ENCODE measurements around the gene IQCH.
"Not testable (repeated sequence)": the region's sequence is repeated elsewhere in the genome, so short reads cannot be mapped to it uniquely, and the experiment has no call there.

The IQCH gene

DNA sequence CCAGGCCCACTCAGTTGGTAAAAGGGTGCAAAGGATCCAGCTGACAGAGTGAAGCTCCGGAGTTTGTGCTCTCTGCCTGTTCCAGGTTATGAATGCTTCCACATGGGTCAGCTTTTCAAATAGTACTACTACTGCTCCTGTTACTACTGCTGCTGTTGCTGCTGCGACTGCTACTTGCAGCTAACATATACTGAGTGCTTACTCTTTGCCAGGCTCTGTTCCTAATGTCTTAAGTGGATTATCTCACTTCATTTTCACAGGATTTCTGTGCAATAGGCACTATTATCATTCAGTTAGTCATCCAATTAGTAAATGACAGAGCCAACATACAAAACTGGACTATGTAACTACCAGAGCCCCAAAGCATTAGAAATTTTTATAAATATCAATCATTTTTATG is 106.5 kb downstream of the IQCH start:
- DNase-seq: no peak

DNA sequence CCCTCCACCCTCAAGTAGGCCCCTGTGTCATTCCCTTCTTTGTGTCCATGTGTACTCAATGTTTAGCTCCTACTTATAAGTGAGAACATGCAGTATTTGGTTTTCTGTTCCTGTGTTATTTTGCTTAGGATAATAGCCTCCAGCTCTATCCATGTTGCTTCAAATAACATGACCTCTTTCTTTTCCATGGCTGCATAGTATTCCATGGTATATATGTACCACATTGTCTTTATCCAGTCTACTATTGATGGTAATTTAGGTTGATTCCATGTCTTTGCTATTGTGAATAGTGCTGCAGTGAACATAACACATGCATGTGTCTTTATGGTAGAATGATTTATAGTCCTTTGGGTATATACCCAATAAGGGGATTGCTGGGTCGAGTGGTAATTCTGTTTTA is 109.1 kb downstream of the IQCH start:
- not testable (repeated sequence) for DNase-seq

DNA sequence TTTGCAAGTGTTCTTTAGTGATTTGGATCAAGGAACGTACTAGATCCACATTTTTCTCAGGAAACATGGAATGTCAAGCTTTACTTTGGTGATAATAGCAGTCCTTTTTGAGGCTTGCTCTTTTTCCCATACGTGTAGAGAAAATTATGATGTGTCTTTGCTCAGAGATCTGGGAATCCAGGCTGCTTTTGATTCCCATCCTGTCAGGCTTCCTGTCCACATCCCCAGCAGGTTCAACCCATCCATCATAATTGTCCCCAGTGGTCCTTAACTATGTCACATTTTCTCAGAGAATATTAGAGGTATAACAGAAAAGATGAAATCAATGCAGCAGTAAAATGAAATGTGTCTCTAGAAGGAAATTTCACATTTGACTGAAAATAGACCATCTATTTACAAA is 111.4 kb downstream of the IQCH start:
- DNase-seq: no peak

DNA sequence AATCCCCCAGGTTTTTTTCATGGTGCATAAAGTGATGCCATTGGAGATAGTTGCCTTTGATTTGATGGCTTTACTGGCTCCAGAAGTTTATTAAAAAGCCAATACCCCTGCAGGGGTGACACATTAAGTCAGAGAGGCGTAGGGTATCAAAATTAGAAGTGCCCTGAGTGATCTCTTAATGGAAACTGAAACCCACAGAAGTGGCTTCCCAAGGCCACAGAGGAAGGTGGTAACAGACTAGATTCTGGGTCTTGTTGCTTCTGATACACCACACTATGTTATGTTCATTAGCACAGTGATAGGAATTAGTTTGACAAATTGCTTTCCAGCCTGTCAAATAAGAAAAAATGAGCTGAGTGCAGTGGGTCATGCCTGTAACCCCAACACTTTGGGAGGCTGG is 112.3 kb downstream of the IQCH start:
- no peak for DNase-seq

DNA sequence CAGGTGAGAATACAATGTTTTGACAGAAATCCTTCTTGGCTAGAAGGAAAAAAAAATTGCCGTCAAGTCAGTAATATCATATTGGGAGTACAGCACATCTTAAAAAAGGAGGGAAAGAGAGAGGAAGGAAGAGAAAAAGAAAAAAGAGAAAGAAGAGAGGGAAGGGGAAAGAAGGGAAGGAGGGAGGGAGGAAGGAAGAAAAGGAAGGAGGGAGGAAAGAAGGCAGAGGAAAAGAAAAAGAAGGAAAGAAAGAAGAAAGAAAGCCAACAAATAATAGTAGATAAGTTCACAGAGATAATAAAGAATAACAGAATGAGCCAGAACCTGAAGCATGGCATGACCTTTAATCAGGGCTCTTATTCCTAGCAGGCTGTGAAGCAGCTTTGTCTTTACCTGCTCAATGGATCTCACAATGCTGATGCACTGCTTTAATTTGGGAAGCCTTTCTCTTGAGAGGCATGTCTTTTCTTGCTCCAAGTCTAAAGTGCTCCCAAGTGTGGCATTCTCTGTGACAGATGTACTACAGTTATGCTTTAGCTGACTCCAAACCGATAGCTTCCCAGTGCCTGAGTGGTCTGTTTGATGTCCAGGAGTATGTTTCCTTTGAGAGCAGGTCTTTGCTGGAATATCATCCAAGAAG is 114.9 kb downstream of the IQCH start:
- DNase-seq: no peak

DNA sequence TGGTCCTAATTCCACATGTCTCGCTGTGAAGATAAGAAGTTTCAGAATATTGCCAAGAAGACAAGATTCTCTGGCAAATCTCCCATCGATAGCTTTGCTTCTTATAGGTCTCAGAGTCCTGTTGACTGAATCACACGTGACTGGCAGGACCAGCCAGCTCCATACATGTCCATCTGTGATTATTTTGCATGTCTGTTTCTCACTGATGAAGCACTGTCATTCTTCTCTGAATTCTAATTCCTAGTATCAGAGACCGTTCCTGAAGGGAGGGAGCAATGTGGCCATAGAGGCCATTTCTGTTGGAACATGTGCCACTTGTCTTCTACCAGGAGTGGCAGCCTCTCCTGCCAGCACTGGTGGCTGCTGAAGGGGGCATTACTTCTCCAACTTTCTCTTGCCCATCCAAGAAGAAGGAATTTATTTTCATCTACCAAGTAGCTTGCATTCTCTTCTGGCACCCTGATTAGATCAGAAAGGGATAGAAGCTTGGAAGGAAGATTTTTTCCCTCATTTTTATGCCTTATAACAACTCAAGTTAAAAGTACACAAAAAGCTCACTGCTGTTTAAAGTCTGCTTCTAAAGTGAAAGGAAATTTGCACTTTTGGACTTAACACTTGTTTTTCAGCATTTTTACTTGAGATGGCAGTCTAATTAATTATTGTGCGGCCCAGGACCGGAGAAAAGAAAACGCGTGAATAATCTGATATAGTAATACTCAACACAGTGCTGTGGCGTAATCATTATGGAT is 115.8 kb downstream of the IQCH start:
- peak; percentile 92 for DNase-seq

DNA sequence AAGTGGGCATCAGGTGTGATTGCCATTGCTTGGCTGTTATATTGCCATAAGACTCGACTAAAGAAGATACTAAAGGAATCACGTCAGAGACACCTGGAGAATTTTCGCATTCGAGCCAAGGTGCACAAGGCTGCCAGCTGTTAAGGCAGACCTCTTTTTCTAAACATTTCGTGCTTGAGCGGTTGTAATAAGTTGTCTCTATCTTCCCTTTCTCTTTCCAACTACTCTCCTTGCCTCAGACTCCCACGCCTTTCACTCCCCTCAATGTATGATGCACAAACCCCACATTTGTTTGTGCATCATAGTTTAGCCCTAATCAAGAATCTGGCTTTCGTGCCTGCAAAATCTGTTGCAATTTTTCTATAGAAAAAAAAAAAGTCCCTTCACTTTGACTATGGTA is 118.0 kb downstream of the IQCH start:
- no peak for DNase-seq

DNA sequence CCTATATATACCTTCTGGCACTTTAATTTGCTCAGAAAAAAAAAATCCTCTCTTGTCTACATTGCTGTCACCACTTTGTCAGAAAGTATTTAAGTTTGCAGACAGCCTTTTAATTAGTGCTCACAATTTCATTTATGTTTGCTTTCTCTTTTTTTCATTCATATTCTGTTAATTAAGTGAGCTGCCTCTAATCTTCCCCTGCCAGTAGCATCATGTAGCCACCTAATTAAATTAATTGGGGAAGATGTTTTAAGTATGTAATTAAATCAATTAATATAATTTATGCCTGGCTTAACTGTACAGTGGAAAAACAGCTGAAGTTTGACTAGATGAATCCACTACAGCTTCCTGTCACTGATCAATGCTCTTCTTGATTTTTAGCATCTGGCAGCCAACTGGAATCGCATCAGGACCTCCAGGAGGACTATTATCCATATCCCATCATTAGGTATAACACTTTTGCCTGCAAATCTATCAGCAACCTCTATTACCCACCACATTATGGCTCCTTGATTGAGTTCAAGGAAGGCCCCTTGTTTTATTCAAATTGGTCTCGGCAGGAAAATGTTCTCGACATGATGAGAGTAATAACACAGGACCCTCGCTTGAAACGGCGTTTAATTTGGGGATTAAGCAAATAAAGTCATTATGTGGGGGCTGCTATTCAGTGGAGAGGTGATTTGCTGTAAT is 118.5 kb downstream of the IQCH start:
- DNase-seq: no peak

DNA sequence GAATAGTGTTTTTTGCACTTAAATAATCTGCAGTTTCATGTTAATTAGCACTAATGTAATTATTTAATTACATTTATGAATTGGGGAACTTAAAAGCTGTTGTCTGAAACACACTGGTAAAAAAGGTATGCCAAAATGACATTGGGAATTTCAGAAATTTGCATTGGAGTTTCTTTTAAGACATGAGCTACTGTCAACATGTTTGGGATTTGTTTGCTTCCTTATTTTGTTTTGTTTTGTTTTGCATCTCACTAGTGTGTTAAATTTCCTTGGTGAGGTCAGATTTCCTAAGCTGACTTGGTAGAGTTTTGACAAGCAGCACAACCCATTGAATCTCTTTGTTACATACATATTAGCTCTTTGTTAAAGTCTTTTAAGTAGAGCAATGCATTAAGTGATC is 119.4 kb downstream of the IQCH start:
- no peak for DNase-seq

DNA sequence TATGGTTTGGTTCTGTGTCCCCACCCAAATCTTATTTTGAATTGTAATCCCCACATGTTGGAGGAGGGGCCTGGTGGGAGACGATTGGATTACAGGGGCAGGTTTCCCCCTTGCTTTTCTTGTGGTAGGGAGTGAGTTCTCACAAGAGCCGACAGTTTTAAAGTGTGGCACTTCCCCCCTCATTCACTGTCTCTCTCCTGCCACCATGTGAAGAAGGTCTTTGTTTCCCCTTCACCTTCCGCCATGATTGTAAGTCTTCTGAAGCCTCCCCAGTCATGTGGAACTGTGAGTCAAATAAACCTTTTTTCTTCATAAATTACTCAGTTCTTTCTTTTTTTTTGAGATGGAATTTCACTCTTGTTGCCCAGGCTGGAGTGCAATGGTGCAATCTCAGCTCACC is 124.9 kb downstream of the IQCH start:
- no peak for DNase-seq

DNA sequence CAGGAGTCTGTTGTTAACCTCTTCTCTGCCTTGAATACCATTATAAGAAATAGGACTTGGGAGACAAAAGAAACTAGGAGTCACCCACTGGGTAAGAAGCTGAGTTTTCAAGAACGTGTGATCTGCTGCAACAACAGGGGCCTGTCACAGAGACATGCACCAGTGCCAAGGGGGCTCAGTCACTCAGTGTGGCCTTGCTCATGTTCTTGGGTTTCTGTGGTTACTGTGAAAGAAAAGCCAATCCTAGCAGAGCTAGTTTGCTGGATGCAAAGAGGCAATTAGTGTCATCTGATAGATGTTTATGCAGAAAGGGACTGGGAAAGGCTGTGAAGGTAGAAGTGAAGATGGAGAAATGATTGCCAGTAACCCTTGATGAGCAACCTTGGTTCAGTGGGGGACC is 126.3 kb downstream of the IQCH start:
- DNase-seq: no peak

DNA sequence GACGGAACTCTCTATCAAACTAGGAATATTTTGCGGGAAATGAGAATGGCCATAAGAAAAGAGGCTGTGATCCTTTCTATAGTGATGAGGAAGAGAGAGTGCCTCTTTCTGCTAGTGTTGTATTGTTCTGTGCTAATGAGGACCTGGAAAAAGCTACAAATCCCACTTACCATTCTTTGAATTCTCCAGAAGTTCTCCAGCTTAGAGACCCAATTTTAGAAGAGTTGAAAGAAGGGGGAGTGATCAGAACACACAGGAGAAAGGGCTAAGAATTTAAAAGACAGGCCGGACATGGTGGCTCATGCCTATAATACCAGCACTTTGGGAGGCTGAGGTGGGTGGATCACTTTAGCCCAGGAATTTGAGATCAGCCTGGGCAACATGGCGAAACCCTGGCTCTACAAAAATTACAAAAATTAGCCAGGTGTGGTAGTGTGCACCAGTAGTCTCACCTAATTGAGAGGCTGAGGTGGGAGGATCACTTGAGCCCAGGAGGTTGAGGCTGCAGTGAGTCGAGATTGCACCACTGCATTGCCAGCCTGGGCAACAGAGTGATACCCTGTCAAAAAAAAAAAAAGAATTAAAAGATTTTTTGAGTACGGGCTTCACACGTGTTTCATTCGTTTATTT is 126.9 kb downstream of the IQCH start:
- no peak for DNase-seq

DNA sequence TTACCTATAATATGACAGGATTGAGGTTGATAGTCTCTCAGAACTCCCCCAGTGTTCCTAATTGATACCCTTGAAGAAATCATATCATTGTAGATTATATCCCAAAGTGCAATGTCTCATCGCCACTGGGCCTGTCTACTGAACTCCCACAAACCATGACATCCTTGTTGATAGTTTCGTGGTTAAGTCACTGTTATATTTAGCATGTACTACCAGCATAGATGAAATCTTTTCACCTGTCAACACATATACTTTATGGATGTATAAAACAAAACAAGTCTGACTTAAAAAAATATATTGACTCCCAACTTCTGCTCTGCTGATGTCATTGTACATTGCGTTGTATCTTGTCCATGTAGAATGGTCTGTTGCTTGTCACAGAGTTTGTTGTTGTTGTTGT is 128.1 kb downstream of the IQCH start:
- DNase-seq: no peak

DNA sequence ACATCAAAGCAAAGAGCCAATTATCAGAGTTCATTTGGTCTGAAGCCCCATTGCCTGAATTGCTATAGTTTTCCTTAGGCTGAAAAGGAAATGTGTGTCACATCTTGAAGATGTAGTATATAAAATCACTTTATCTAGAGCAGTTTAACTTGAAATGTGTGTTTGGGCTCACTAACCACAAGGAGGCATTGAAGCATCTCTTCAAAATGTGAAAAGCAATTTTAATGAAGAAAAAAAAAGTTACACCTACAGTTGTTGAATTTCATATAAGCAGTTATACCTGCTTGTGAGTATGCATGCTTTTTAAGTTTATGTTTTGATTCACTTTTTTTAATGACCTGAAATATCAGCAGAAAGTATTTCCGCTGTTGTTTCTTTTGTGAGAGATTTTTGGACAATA is 129.3 kb downstream of the IQCH start:
- DNase-seq: peak; percentile 26

DNA sequence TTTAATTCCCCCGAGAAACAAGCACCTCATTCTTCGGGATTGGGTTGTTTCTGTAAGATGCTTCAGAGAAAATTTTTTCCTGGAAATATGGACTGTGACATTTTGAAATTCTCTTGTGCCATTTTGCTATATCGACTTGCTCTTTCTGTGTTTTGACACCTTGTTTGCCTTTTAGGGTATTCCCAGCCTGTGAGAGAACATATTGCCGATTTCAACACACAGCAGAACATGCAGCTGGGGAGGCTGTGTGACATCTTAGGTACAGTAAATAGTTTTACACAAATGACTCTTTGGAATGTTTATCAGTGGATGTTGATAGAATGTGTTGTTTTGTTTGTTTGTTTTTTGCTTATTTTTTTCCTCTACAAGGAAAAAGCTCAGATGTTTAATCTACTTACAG is 130.2 kb downstream of the IQCH start:
- DNase-seq: no peak

DNA sequence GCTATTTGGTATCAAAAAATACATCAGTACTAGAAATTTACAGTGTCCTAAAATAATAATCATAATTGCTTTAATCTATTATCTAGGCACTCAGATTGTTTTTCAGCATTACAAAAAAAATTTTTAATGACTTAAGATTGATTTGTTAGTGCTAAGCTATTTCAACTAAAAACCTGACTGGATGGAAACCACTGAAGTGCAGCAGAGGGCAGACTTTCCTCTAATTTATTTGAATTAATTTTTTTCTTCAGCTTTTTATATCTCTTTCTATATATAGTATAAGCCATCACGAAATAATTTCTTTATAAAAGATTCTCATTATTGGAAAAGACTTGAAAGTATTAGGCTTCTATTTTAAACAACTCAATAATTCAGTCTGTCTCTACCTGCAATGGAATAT is 131.4 kb downstream of the IQCH start:
- DNase-seq: no peak

DNA sequence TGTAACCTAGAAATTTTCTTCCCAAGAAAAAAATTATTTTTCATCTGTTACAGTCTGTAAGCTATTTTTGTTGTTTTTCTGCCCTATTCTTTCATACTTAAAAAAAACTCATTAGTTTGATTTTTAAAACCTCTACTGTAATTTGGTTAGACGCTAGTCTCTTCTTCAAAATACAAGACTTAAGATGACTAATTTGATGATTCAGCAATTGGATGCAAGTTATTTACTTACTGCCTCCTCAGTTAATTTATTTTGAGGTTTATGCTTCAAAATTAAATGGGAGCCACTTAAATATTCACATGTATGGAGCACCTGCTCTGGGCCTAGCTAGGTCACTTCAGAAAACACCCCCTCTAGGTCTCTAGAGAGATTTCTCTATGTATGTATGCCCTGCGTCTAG is 132.4 kb downstream of the IQCH start:
- no peak for DNase-seq

DNA sequence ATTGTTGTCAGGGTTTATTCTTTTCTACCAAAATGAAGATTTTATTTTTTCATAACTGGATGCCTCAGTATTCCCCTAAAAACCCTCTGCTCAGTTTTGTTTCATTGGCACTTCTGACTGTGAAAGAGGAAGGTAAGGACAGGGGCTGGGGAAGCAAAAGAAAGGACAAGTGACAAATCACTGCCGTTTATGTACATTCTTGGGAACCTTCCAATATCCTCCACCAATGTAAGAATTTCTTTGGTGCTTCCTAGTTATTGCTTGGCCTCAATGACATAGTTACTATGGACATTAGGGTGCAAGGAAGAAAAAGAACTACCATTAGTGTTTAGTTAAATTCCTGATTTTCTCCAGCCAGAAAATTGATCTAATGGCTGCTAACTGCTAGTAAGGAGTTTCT is 135.4 kb downstream of the IQCH start:
- no peak for DNase-seq

DNA sequence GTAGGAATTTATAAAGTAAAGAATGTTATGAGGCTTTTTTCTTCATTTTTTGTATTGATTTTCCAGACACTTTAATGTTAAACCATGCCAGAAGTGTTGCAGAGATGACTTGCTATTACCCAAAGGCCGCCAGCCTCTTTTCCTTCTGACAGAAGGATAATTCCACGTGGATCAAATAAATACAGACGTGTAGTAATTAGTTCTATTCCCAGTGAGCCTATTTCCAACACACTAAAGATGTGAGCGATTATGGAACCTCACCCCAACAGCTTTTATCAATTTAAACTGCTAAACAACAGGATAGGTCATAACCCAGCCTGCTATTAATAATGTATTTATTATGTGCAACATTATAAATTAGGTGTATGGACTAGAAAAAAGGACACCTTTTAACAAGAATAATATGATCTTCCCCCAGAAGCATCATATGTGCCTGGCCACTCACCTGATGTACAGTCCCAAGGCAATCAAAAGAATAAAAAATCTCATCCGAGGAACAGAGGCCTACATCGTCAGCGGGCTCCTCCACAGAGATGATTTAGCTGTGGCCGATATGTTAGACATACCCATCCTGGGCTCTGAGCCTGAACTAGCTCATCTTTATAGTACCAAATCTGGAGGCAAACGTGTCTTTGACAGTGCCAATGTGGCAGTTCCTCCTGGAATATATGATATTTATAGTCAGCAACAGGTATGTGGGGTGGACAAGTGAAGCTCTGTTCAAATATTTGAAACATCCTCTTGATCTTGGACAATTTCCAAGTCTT is 140.5 kb downstream of the IQCH start:
- DNase-seq: no peak

DNA sequence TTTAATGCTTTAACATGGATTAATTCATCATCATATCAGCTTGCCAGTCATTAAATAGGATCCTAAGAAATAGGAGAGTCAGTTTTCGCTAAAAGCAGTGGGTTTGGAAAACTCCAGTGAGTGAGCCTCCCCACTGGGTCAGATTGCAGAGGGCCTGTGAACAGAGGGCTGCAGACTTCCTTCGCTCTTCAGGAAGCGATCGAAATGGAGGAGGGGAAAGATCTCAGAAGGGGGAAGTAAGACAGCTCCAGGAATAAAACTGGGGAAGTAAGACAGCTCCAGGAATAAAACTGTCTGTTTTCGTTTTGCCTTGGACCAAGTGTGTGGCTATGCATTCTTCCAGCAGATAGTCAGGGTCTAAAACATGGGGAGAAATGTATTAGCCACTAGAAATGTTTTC is 141.5 kb downstream of the IQCH start:
- DNase-seq: peak; percentile 21

DNA sequence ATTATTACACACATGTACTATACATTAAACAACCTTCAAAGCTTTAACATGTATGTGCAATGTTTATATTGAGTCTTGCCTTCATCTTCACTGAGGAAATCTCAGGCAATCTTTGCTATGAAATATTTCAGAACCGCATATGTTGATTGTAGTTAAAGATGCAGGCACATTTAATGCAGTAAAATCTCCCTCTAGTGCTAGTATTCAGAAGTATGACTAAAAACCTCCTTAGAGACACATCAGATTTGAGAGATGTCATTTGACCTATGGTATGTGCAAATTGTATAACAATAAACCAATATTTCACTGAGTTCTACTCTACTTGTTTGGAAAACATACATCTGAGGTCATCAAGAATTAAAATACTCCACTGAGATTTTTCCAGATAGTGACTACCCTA is 142.6 kb downstream of the IQCH start:
- no peak for DNase-seq

DNA sequence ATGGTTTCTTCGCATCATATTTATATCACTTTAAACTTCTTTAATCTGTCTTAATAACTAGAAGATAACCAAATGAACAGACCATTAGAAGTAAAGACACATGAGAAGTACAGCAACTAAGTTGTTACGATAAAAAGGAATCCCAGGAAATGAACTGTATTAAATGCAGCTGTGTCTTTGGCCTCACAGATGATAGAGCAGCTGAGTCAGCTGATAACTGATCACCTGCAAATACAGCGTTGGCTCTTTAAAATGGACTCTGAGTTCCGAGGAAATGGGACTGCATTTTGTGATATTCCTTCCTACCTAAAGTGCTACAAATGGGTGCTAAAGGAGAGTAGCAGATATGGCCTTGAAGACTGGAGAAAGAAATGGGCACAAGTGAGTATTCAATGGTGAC is 145.3 kb downstream of the IQCH start:
- DNase-seq: no peak

DNA sequence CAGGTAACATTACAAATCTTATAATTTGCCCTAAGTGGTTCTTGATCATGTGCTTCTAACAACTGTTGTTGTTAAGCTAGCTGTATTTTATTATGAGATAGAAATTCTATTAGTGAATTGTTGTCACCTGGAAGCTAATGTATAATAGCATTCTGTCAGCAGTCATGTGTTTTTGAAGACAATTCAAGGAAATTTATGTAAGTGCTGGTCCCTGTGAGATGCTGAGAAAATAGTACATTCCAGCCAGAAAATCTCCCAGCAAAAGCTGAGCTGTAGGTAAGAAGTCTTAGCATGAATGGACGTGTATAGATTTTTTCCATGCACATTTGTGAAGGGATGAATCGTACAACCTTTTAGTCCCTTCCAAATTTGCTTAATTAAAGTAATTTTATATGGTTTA is 146.3 kb downstream of the IQCH start:
- no peak for DNase-seq
